Fibroblast of lung (primary cell): Measurements from ENCODE around the gene ZBTB7C.

Source experiments
- CTCF ChIP-seq, 2 donors: IDR thresholded peaks in 1 of 2; conservative IDR thresholded peaks in 1 of 2; 1 replicate in 1 of 2; 2 replicates in 1 of 2; pipeline ENCODE4 v1.5.1; 2011 to 2012; ENCODE audit warnings: low read length in 2 of 2, control low read depth in 1 of 2, inconsistent platforms in 1 of 2, low read depth in 1 of 2, mild to moderate bottlenecking in 1 of 2
- EZH2 ChIP-seq: IDR thresholded peaks from 2 replicates; pipeline ENCODE4 v1.5.1; 2012; ENCODE audit warnings: low read length, control low read depth, mild to moderate bottlenecking; ENCODE audit errors: missing control alignments

GRCh38 chr18:48308027-48308635 is 101.1 kb downstream of the ZBTB7C start:
- no peak for TF ChIP-seq CTCF (conservative IDR thresholded peaks at IDR 0.05 in 1 of 2, IDR thresholded peaks at IDR 0.05 in 1 of 2; ENCODE audit: low read depth in 1 of 2, low read length in 2 of 2)
- no peak for TF ChIP-seq EZH2
